A673 (cell line): ENCODE data around the gene C13orf42.

ENCODE experiments used
- CTCF ChIP-seq: fragments of 300-800, 200-600 bp; sonication (generic); conservative IDR thresholded peaks from 2 replicates; pipeline ENCODE4 v1.5.1; 2017; ENCODE audit warnings: low read depth, mild to moderate bottlenecking, antibody characterized with exemption, low read length, moderate library complexity, mixed read lengths
- EZH2 ChIP-seq: fragments of 200-600 bp; sonication (generic); IDR thresholded peaks from 2 replicates; pipeline ENCODE4 v1.6.1; 2017; ENCODE audit warnings: borderline replicate concordance, low read depth, mild to moderate bottlenecking, mixed read lengths, antibody characterized with exemption, low read length; ENCODE audit not compliant: poor library complexity, severe bottlenecking

GRCh38 chr13:51035978-51036377 is 75.1 kb downstream of the C13orf42 start:
- TF ChIP-seq CTCF = no peak
- no peak for TF ChIP-seq EZH2
